Transverse colon (tissue), 4 donors: ENCODE measurements around the gene PRR18.

Source experiments
- POLR2AphosphoS5 ChIP-seq, 3 donors: sonication (generic); formaldehyde crosslinking; IDR thresholded peaks; one replicate each; pipeline ENCODE4 v1.6.1; 2016; ENCODE audit warnings: antibody characterized with exemption in 3 of 3
- TF ChIP-seq, protein P1 (sequence below), 5 experiments: fragments of 200-600 bp in 3 of 5; fragments of 450-650 bp in 2 of 5; sonication (generic) in 3 of 5; IDR thresholded peaks; 1 replicate in 2 of 5; 2 replicates in 3 of 5; pipeline ENCODE4 v1.5.1; 2016 to 2017; ENCODE audit warnings: antibody characterized with exemption in 5 of 5, inconsistent platforms in 3 of 5, mild to moderate bottlenecking in 2 of 5, moderate library complexity in 1 of 5

DNA sequence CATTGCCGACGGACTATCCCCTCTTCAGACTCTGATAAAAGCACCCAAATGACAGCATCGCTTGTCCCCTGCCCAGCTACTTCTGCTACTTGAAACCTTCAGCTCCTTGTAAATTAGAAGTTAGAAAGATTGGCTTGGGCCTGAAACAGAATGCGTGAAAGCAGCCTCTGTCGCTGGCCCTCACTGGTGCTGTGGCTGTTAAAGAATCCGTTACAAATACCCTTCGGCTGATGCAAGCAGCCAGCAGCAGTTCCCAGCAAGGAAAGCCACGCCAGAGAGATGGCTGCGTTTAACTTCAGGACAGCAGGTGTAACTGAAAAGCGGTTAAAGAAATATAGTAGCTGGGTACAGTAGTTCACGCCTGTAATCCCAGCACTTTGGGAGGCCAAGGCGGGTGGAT is 2.4 kb upstream of the PRR18 start:
- TF ChIP-seq, protein P1, sequence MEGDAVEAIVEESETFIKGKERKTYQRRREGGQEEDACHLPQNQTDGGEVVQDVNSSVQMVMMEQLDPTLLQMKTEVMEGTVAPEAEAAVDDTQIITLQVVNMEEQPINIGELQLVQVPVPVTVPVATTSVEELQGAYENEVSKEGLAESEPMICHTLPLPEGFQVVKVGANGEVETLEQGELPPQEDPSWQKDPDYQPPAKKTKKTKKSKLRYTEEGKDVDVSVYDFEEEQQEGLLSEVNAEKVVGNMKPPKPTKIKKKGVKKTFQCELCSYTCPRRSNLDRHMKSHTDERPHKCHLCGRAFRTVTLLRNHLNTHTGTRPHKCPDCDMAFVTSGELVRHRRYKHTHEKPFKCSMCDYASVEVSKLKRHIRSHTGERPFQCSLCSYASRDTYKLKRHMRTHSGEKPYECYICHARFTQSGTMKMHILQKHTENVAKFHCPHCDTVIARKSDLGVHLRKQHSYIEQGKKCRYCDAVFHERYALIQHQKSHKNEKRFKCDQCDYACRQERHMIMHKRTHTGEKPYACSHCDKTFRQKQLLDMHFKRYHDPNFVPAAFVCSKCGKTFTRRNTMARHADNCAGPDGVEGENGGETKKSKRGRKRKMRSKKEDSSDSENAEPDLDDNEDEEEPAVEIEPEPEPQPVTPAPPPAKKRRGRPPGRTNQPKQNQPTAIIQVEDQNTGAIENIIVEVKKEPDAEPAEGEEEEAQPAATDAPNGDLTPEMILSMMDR (IDR thresholded peaks at IDR 0.05), result no peak
- no peak for TF ChIP-seq POLR2AphosphoS5 (IDR thresholded peaks at IDR 0.05)
